H9 (cell line): ENCODE results near the gene LPP. TPM values are rescaled to one million over a fixed set of nuclear protein-coding genes. Genes with fewer than 3 reads are reported as not detected.

Experiments used
- DNase-seq: peaks from one replicate; pipeline ENCODE4 v3.0.0-alpha.2; 2017
- H2AFZ ChIP-seq: one replicate; pipeline ENCODE4 v1.6.1; 2013; ENCODE audit warnings: mild to moderate bottlenecking, low read length, control low read depth, moderate library complexity
- H2AK5ac ChIP-seq: 2 replicates; pipeline ENCODE4 v1.6.1; 2013; ENCODE audit warnings: low read length, control low read depth, mixed read lengths; ENCODE audit not compliant: insufficient read length
- H2BK120ac ChIP-seq: one replicate; pipeline ENCODE4 v1.6.1; 2013; ENCODE audit warnings: low read depth, mild to moderate bottlenecking, low read length, control low read depth, inconsistent platforms; ENCODE audit not compliant: poor library complexity, severe bottlenecking
- H2BK12ac ChIP-seq: 2 replicates; pipeline ENCODE4 v1.6.1; 2013; ENCODE audit warnings: low read length, control low read depth, mixed read lengths, low read depth; ENCODE audit not compliant: insufficient read length
- H2BK15ac ChIP-seq: 2 replicates; pipeline ENCODE4 v1.6.1; 2013; ENCODE audit warnings: low read depth, low read length, control low read depth
- H2BK20ac ChIP-seq: one replicate; pipeline ENCODE4 v1.6.1; 2013; ENCODE audit warnings: low read depth, mild to moderate bottlenecking, low read length, control low read depth, inconsistent platforms; ENCODE audit not compliant: poor library complexity, severe bottlenecking
- H2BK5ac ChIP-seq: 2 replicates; pipeline ENCODE4 v1.6.1; 2013; ENCODE audit warnings: low read length, control low read depth, mixed read lengths; ENCODE audit not compliant: insufficient read length
- H3K14ac ChIP-seq: 2 replicates; pipeline ENCODE4 v1.6.1; 2013; ENCODE audit warnings: low read length, control low read depth; ENCODE audit not compliant: insufficient read depth
- H3K18ac ChIP-seq: 2 replicates; pipeline ENCODE4 v1.6.1; 2013; ENCODE audit warnings: low read depth, mild to moderate bottlenecking, mixed read lengths, low read length, control low read depth; ENCODE audit not compliant: insufficient read length
- H3K23ac ChIP-seq: 2 replicates; pipeline ENCODE4 v1.6.1; 2013; ENCODE audit warnings: low read length, control low read depth, mixed read lengths, low read depth; ENCODE audit not compliant: insufficient read length
- H3K23me2 ChIP-seq: 2 replicates; pipeline ENCODE4 v1.6.1; 2013; ENCODE audit warnings: low read depth, mild to moderate bottlenecking, mixed read lengths, low read length, control low read depth; ENCODE audit not compliant: insufficient read length, poor library complexity, severe bottlenecking
- H3K27ac ChIP-seq: 2 replicates; pipeline ENCODE4 v1.5.1; 2013; ENCODE audit warnings: low read length, control low read depth, mixed read lengths, low read depth; ENCODE audit not compliant: insufficient read length
- H3K27me3 ChIP-seq: 2 replicates; pipeline ENCODE4 v1.6.1; 2013; ENCODE audit warnings: low read length, control low read depth, inconsistent platforms; ENCODE audit not compliant: insufficient read depth
- H3K4ac ChIP-seq: 2 replicates; pipeline ENCODE4 v1.6.1; 2013; ENCODE audit warnings: low read depth, mild to moderate bottlenecking, control low read depth, inconsistent platforms, low read length, moderate library complexity
- H3K4me1 ChIP-seq: 2 replicates; pipeline ENCODE4 v1.6.1; 2013; ENCODE audit warnings: low read length, control low read depth, inconsistent platforms; ENCODE audit not compliant: insufficient read depth
- H3K4me2 ChIP-seq: 2 replicates; pipeline ENCODE4 v1.6.1; 2013; ENCODE audit warnings: low read length, control low read depth, mixed read lengths; ENCODE audit not compliant: insufficient read length, insufficient read depth
- H3K56ac ChIP-seq: 2 replicates; pipeline ENCODE4 v1.6.1; 2013; ENCODE audit warnings: low read depth, mild to moderate bottlenecking, mixed read lengths, low read length, control low read depth; ENCODE audit not compliant: insufficient read length
- H3K79me1 ChIP-seq: 2 replicates; pipeline ENCODE4 v1.6.1; 2013; ENCODE audit warnings: low read depth, mild to moderate bottlenecking, moderate library complexity, low read length, control low read depth, inconsistent platforms; ENCODE audit not compliant: insufficient read depth, poor library complexity, severe bottlenecking
- H3K79me2 ChIP-seq: 2 replicates; pipeline ENCODE4 v1.6.1; 2013; ENCODE audit warnings: low read length, control low read depth, inconsistent platforms; ENCODE audit not compliant: insufficient read depth
- H3K9ac ChIP-seq: 2 replicates; pipeline ENCODE4 v1.6.1; 2013; ENCODE audit warnings: low read length, control low read depth, mixed read lengths; ENCODE audit not compliant: insufficient read length; ENCODE audit errors: extremely low read depth
- H3K9me3 ChIP-seq: one replicate; pipeline ENCODE4 v1.6.1; 2013; ENCODE audit warnings: low read depth, low read length, inconsistent platforms; ENCODE audit not compliant: control insufficient read depth
- H3T11ph ChIP-seq: one replicate; pipeline ENCODE4 v1.6.1; 2013; ENCODE audit warnings: mild to moderate bottlenecking, low read length, control low read depth, inconsistent platforms
- H4K20me1 ChIP-seq: one replicate; pipeline ENCODE4 v1.6.1; 2013; ENCODE audit not compliant: control insufficient read depth, insufficient read length, insufficient read depth
- H4K5ac ChIP-seq: 2 replicates; pipeline ENCODE4 v1.6.1; 2013; ENCODE audit warnings: low read depth, mild to moderate bottlenecking, mixed read lengths, low read length, control low read depth; ENCODE audit not compliant: insufficient read length
- H4K8ac ChIP-seq: replicated peaks from 2 replicates; pipeline ENCODE4 v1.6.1; 2013; ENCODE audit warnings: low read length, control low read depth, mixed read lengths, low read depth; ENCODE audit not compliant: insufficient read length
- H4K91ac ChIP-seq: 2 replicates; pipeline ENCODE4 v1.6.1; 2013; ENCODE audit warnings: low read depth, mild to moderate bottlenecking, moderate library complexity, mixed read lengths, low read length, control low read depth; ENCODE audit not compliant: insufficient read length
- H3K27ac Mint-ChIP-seq, 3 experiments: 2 replicates in 2 of 3; 3 replicates in 1 of 3; pipeline ENCODE4 v1.8.0; 2020 to 2021; ENCODE audit warnings: mixed read lengths in 3 of 3, mild to moderate bottlenecking in 1 of 3, moderate library complexity in 1 of 3
- H3K27me3 Mint-ChIP-seq: 2 replicates; pipeline ENCODE4 v1.8.0; 2021; ENCODE audit warnings: low read depth, mild to moderate bottlenecking, moderate library complexity, mixed read lengths
- H3K36me3 Mint-ChIP-seq, 3 experiments: 2 replicates in 2 of 3; 3 replicates in 1 of 3; pipeline ENCODE4 v1.8.0; 2020 to 2021; ENCODE audit warnings: low read depth in 3 of 3, mixed read lengths in 3 of 3; ENCODE audit not compliant: insufficient read depth in 1 of 3
- H3K4me1 Mint-ChIP-seq, 2 experiments: 2 replicates each; pipeline ENCODE4 v1.8.0; 2020; ENCODE audit warnings: mixed read lengths in 2 of 2
- H3K4me3 Mint-ChIP-seq, 2 experiments: 2 replicates in 1 of 2; 3 replicates in 1 of 2; pipeline ENCODE4 v1.8.0; 2020 to 2021; ENCODE audit warnings: mild to moderate bottlenecking in 2 of 2, mixed read lengths in 2 of 2, moderate library complexity in 1 of 2
- H3K9me3 Mint-ChIP-seq, 2 experiments: 2 replicates in 1 of 2; 3 replicates in 1 of 2; pipeline ENCODE4 v1.8.0; 2020; ENCODE audit warnings: mild to moderate bottlenecking in 2 of 2, mixed read lengths in 2 of 2, moderate library complexity in 1 of 2
- CTCF ChIP-seq: fragments of 200-600 bp; sonication (generic); conservative IDR thresholded peaks from 3 replicates; pipeline ENCODE4 v1.8.0; 2021; ENCODE audit warnings: antibody characterized with exemption, mild to moderate bottlenecking
- WGBS: extraction: QIAGEN DNeasy Blood & Tissue Kit; methylation state at CpG from one replicate; pipeline ENCODE4 v1.1.7; 2013; ENCODE audit warnings: missing lambda C conversion rate, low lambda C conversion rate, mixed read lengths; ENCODE audit not compliant: insufficient read length; ENCODE audit errors: extremely low coverage; 5-methylcytosine and 5-hydroxymethylcytosine counted together
- total RNA-seq: library from RNA; stranded (reverse); gene quantifications from 2 replicates; pipeline ENCODE4 v1.2.1, GENCODE V29; 2021

LPP gene
- total RNA-seq, 1 experiment from 2014 or later: 64.6 TPM

GRCh38 chr3:188633206-188633605 lies 479.2 kb downstream of the LPP start:
- no peak overlapping the region for H2BK12ac ChIP-seq
- H3K9me3 ChIP-seq: peaks cover 7% of the 10 kb centered on the region
- H3K27ac ChIP-seq: no peak overlapping the region
- H2BK15ac ChIP-seq: no peak overlapping the region
- no peaks in the 10 kb centered on the region for H3K23me2 ChIP-seq
- no peak overlapping the region for H3K56ac ChIP-seq
- H3K27me3 ChIP-seq: no peaks in the 10 kb centered on the region
- no peaks in the 10 kb centered on the region for H3K79me2 ChIP-seq
- H4K91ac ChIP-seq: no peak overlapping the region
- H2AK5ac ChIP-seq: no peak overlapping the region
- Mint-ChIP-seq H3K36me3 (peaks cover 9 to 14% (median 13%) of the 10 kb centered on the region in 3 experiments; a peak in 6 of 7 replicates), H3K27ac (no peak overlapping the region), H3K9me3 (peaks cover 19 to 22% of the 10 kb centered on the region in 2 experiments), H3K27me3 (no peaks in the 10 kb centered on the region), H3K4me1 (peaks cover 6% of the 10 kb centered on the region in 2 experiments; a peak in 2 of 4 replicates), H3K4me3 (no peak overlapping the region)
- H4K5ac ChIP-seq: no peak overlapping the region
- H3K9ac ChIP-seq: no peak overlapping the region
- no peaks in the 10 kb centered on the region for H3K79me1 ChIP-seq
- H2BK5ac ChIP-seq: no peak overlapping the region
- H2AFZ ChIP-seq: no peak overlapping the region
- H3K4me1 ChIP-seq: no peaks in the 10 kb centered on the region
- TF ChIP-seq CTCF: no peak
- no peak overlapping the region for H2BK120ac ChIP-seq
- H3K14ac ChIP-seq: no peak overlapping the region
- H3K23ac ChIP-seq: no peak overlapping the region
- H3K4ac ChIP-seq: no peak overlapping the region
- no peak overlapping the region for H3T11ph ChIP-seq
- H3K18ac ChIP-seq: no peak overlapping the region
- no CpG with 5 or more reads among the region's 4 CpGs for WGBS
- H4K8ac ChIP-seq: no peak overlapping the region
- no peak overlapping the region for H3K4me2 ChIP-seq
- no peak for DNase-seq
- no peaks in the 10 kb centered on the region for H4K20me1 ChIP-seq
- no peak overlapping the region for H2BK20ac ChIP-seq
